K562 treated with DMSO at 1 percent for 24 hours (cell line): Measurements from ENCODE around the gene COX7A2L. TPM values are rescaled to one million over a fixed set of nuclear protein-coding genes. Genes with fewer than 3 reads are reported as not detected.

Experiments
- total RNA-seq: library from RNA; unstranded; fragments of 300-600 nt; gene quantifications from 2 replicates; pipeline ENCODE4 v1.2.3, GENCODE V29; 2022; ENCODE audit warnings: low read depth; ENCODE audit not compliant: insufficient read depth

The COX7A2L gene
- 144 and 151 TPM in 2 replicates for total RNA-seq

DNA sequence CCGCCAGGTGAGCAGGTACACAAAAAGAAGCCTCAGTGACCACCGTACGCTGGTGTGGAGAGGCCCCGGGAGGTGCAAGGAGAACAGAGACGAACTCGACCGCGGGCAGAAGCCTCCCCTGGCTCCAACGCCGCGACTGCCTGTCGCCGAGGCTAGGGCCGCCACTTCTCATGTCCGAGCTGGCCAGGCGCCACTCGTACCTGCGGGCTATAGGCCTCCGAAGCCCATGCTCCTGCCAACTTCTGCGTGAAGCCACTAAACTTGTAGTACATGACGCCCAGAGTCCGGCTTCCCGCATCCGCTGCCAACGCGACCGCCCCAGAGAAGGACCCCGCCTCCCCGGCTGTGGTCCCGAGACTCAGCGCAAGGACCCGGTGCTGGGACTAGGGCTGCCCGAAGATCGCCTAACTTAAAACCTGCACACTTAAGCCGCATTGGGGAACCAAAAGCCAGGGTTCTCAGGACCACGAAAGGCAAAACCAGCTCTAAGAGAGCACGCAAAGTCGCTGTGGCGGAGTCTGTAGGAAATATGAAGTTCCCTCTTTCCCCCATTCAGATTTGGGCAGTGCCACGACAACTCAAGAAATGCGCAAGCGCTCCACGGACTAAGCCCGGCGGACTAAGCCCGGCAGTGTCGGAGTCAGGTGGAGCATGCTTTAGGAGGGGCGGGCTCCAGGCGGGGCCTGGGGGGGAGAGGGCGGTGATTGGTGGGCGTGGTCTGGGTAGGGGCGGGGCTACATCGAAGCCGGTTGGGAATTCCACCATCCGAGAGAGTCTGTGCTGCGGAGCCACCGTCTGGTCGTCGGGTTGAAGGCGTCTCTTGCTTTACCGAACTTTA lies at the start of gene COX7A2L:
Gene COX7A2L (minus strand): TSS at position 328 of the 838 bp plus-strand sequence. CDS start 56 bp downstream, at position 272.

Other genes with a start within 250 kb of the COX7A2L start
- 15.1 and 18.2 TPM in 2 replicates for gene EML4, start 191.9 kb downstream of the COX7A2L start, total RNA-seq
- not detected in 2 replicates for gene KCNG3, start 132.8 kb upstream of the COX7A2L start, total RNA-seq
- gene MTA3, start 207.4 kb upstream of the COX7A2L start, total RNA-seq: 11.8 and 13.2 TPM in 2 replicates